ENCODE measurements around the gene BORCS5.

The BORCS5 gene

GRCh38 chr12:12326262-12326661, 30.6 kb upstream of the BORCS5 start:
- Histone ChIP-seq H3K27me3 (replicated peaks; ENCODE audit: control insufficient read depth, insufficient read depth, low read length) (no peaks in the 10 kb centered on the region), H3K36me3 (ENCODE audit: control insufficient read depth, insufficient read depth, low read length) (no peaks in the 10 kb centered on the region), H3K4me3 (replicated peaks; ENCODE audit: low read depth, low read length) (no peak overlapping the region)
- no peak for TF ChIP-seq CTCF (IDR thresholded peaks at IDR 0.05; ENCODE audit: insufficient read depth, low read length, poor library complexity, severe bottlenecking)
- no peak for DNase-seq (ENCODE audit: extremely low read depth, insufficient read length)

- H3K4me3 ChIP-seq (replicated peaks; ENCODE audit: low read depth, low read length): no peak overlapping the region
- DNase-seq (ENCODE audit: extremely low read depth, insufficient read length): no peak
These were observed 29.1 kb upstream of the BORCS5 start for GRCh38 chr12:12327802-12328201.

GRCh38 chr12:12331244-12331771, 25.6 kb upstream of the BORCS5 start:
- H3K4me3 ChIP-seq (replicated peaks; ENCODE audit: low read depth, low read length): no peak overlapping the region
- H3K27me3 ChIP-seq (replicated peaks; ENCODE audit: control insufficient read depth, insufficient read depth, low read length): no peaks in the 10 kb centered on the region
- no peak for DNase-seq (ENCODE audit: extremely low read depth, insufficient read length)
- no peaks in the 10 kb centered on the region for H3K36me3 ChIP-seq (ENCODE audit: control insufficient read depth, insufficient read depth, low read length)
- no peak for TF ChIP-seq CTCF (IDR thresholded peaks at IDR 0.05; ENCODE audit: insufficient read depth, low read length, poor library complexity, severe bottlenecking)

More at GRCh38 chr12:12327802-12328201, 29.1 kb upstream of the BORCS5 start:
- Histone ChIP-seq H3K27me3 (replicated peaks; ENCODE audit: control insufficient read depth, insufficient read depth, low read length) (no peaks in the 10 kb centered on the region), H3K36me3 (ENCODE audit: control insufficient read depth, insufficient read depth, low read length) (no peaks in the 10 kb centered on the region)
- peak; percentile 66 for TF ChIP-seq CTCF (IDR thresholded peaks at IDR 0.05; ENCODE audit: insufficient read depth, low read length, poor library complexity, severe bottlenecking)

- H3K36me3 ChIP-seq (ENCODE audit: control insufficient read depth, insufficient read depth, low read length): no peaks in the 10 kb centered on the region
- DNase-seq (ENCODE audit: extremely low read depth, insufficient read length): no peak
- no peak for TF ChIP-seq CTCF (IDR thresholded peaks at IDR 0.05; ENCODE audit: insufficient read depth, low read length, poor library complexity, severe bottlenecking)
- no peak overlapping the region for H3K4me3 ChIP-seq (replicated peaks; ENCODE audit: low read depth, low read length)
- no peaks in the 10 kb centered on the region for H3K27me3 ChIP-seq (replicated peaks; ENCODE audit: control insufficient read depth, insufficient read depth, low read length)
These were observed 25.0 kb upstream of the BORCS5 start for GRCh38 chr12:12331896-12332295.

GRCh38 chr12:12333407-12334366, 23.2 kb upstream of the BORCS5 start:
- DNase-seq (ENCODE audit: extremely low read depth, insufficient read length): no peak
- no peaks in the 10 kb centered on the region for H3K36me3 ChIP-seq (ENCODE audit: control insufficient read depth, insufficient read depth, low read length)
- no peaks in the 10 kb centered on the region for H3K27me3 ChIP-seq (replicated peaks; ENCODE audit: control insufficient read depth, insufficient read depth, low read length)
- no peak overlapping the region for H3K4me3 ChIP-seq (replicated peaks; ENCODE audit: low read depth, low read length)
- TF ChIP-seq CTCF (IDR thresholded peaks at IDR 0.05; ENCODE audit: insufficient read depth, low read length, poor library complexity, severe bottlenecking): no peak

Data from GM06990 (cell line).